ENCODE data around the gene CD99. TPM values are rescaled to one million over a fixed set of nuclear protein-coding genes. Genes with fewer than 3 reads are reported as not detected.

Gene CD99
- total RNA-seq, 1 experiment from 2014 or later: 92.1 TPM

DNA sequence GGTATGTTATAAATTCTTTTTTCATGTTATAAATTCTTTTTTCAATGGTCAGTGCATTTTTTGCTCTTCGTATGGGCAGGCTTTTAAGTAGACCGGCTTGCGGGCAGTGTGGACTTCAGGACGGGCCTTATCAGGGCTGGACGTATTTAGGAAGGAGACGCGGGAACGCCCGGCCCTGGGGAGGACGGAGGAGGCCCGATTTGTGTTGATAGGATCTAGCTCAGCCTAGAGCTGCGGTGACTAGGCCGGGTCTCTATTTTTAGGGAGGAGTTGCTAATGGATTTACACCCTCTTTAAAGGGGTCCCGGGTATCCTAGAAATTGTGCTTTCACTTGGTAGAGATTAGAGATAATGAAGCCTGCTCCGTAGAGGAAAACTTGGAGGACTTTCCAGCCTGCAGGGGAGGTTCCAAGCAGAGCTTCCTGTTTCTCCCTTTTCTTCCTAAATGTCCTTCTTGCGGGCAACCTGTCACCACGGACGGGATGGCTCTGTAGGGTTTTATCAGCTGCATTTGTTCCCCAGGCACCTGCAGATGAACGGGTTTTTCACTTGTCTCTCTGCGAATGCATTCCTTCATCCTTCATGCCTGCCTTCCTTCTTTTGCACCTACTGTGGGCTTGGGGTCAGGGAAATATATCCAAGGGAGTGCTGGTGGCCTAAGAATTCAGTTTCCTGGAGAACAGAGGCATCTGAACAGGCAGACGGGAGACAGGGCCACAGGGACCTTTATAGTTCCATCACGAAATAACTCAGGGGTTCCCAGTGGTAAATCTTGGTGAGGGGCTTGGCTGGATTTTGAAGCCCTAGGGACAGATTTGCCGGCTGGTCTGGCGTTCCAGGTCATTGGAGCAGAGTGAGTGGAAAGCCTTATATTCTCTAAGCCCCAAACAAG, 1.4 kb downstream of the CD99 start:
- Mint-ChIP-seq H3K4me1 (peaks cover 34 to 40% of the 10 kb centered on the region in 2 experiments), H3K9me3 (no peaks in the 10 kb centered on the region; a peak in 1 of 5 replicates), H3K27ac (no peak overlapping the region; a peak in 1 of 7 replicates), H3K4me3 (peak overlapping the region; percentile 76 to 86), H3K27me3 (ENCODE audit: low read depth) (peaks cover 60% of the 10 kb centered on the region), H3K36me3 (ENCODE audit: insufficient read depth in 1 of 3, low read depth in 3 of 3) (peaks cover 0 to 2% (median 1%) of the 10 kb centered on the region in 3 experiments; a peak in 3 of 7 replicates)
- H3K23ac ChIP-seq (ENCODE audit: insufficient read length, low read depth, low read length): no peak overlapping the region
- no peaks in the 10 kb centered on the region for H3K9me3 ChIP-seq (ENCODE audit: control insufficient read depth, low read depth, low read length)
- no peaks in the 10 kb centered on the region for H3K79me2 ChIP-seq (ENCODE audit: insufficient read depth, low read length)
- no CpG with 5 or more reads among the region's 24 CpGs for WGBS (ENCODE audit: extremely low coverage, insufficient read length, low lambda C conversion rate)
- H2BK12ac ChIP-seq (ENCODE audit: insufficient read length, low read depth, low read length): no peak overlapping the region
- no peaks in the 10 kb centered on the region for H4K20me1 ChIP-seq (ENCODE audit: control insufficient read depth, insufficient read depth, insufficient read length)
- H3K23me2 ChIP-seq (ENCODE audit: insufficient read length, low read depth, low read length, poor library complexity, severe bottlenecking): peaks cover 16% of the 10 kb centered on the region
- no peak overlapping the region for H3K56ac ChIP-seq (ENCODE audit: insufficient read length, low read depth, low read length)
- H3T11ph ChIP-seq (ENCODE audit: low read length): no peak overlapping the region
- H2BK15ac ChIP-seq (ENCODE audit: low read depth, low read length): no peak overlapping the region
- no peak overlapping the region for H4K91ac ChIP-seq (ENCODE audit: insufficient read length, low read depth, low read length)
- H3K18ac ChIP-seq (ENCODE audit: insufficient read length, low read depth, low read length): no peak overlapping the region
- H2AFZ ChIP-seq (ENCODE audit: low read length): no peak overlapping the region
- no peaks in the 10 kb centered on the region for H3K79me1 ChIP-seq (ENCODE audit: insufficient read depth, low read depth, low read length, poor library complexity, severe bottlenecking)
- no peak overlapping the region for H4K5ac ChIP-seq (ENCODE audit: insufficient read length, low read depth, low read length)
- no peak overlapping the region for H3K14ac ChIP-seq (ENCODE audit: insufficient read depth, low read length)
- no peak for DNase-seq
- peak overlapping the region; percentile 74 for H3K4me2 ChIP-seq (ENCODE audit: insufficient read depth, insufficient read length, low read length)
- no peak overlapping the region for H3K27ac ChIP-seq (ENCODE audit: insufficient read length, low read depth, low read length)
- H3K27me3 ChIP-seq (ENCODE audit: insufficient read depth, low read length): peaks cover 18% of the 10 kb centered on the region
- H4K8ac ChIP-seq (replicated peaks; ENCODE audit: insufficient read length, low read depth, low read length): no peak overlapping the region
- TF ChIP-seq, protein P1, sequence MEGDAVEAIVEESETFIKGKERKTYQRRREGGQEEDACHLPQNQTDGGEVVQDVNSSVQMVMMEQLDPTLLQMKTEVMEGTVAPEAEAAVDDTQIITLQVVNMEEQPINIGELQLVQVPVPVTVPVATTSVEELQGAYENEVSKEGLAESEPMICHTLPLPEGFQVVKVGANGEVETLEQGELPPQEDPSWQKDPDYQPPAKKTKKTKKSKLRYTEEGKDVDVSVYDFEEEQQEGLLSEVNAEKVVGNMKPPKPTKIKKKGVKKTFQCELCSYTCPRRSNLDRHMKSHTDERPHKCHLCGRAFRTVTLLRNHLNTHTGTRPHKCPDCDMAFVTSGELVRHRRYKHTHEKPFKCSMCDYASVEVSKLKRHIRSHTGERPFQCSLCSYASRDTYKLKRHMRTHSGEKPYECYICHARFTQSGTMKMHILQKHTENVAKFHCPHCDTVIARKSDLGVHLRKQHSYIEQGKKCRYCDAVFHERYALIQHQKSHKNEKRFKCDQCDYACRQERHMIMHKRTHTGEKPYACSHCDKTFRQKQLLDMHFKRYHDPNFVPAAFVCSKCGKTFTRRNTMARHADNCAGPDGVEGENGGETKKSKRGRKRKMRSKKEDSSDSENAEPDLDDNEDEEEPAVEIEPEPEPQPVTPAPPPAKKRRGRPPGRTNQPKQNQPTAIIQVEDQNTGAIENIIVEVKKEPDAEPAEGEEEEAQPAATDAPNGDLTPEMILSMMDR (conservative IDR thresholded peaks at IDR 0.05): no peak
- no peak overlapping the region for H2BK5ac ChIP-seq (ENCODE audit: insufficient read length, low read length)
- no peak overlapping the region for H2BK20ac ChIP-seq (ENCODE audit: low read depth, low read length, poor library complexity, severe bottlenecking)
- H2AK5ac ChIP-seq (ENCODE audit: insufficient read length, low read length): no peak overlapping the region
- H3K9ac ChIP-seq (ENCODE audit: extremely low read depth, insufficient read length, low read length): peak overlapping the region; percentile 42
- H2BK120ac ChIP-seq (ENCODE audit: low read depth, low read length, poor library complexity, severe bottlenecking): no peak overlapping the region
- H3K4me1 ChIP-seq (ENCODE audit: insufficient read depth, low read length): no peaks in the 10 kb centered on the region; the same call in 1 of the 2 replicates
- no peak overlapping the region for H3K4ac ChIP-seq (ENCODE audit: low read depth, low read length)
